ENCODE results near the gene EXOC6. TPM values are rescaled to one million over a fixed set of nuclear protein-coding genes. Genes with fewer than 3 reads are reported as not detected.

Gene EXOC6
- total RNA-seq, 1 donor from 2014 or later, result 10.1 TPM

Other genes with a start within 250 kb of the EXOC6 start
- gene HHEX, start 158.6 kb upstream of the EXOC6 start, total RNA-seq, result 2.6 TPM
- 0.05 TPM for gene CYP26C1, start 212.3 kb downstream of the EXOC6 start, total RNA-seq
- gene CYP26A1, start 225.4 kb downstream of the EXOC6 start, total RNA-seq, result not detected

Data from Right ventricle myocardium inferior (tissue), 1 donor.